ENCODE data around the gene POLR1D. TPM values are rescaled to one million over a fixed set of nuclear protein-coding genes. Genes with fewer than 3 reads are reported as not detected.
"Not testable (repeated sequence)": the region's sequence is repeated elsewhere in the genome, so short reads cannot be mapped to it uniquely, and the experiment has no call there.

The POLR1D gene
- total and polyA plus RNA-seq, 9 donors, result 98.0 to 146 (median 110) TPM

- 84% methylated on average over 6 of the region's 7 CpGs for WGBS (ENCODE audit: insufficient coverage)
- Histone ChIP-seq H3K4me3 (ENCODE audit: low read length) (no peak overlapping the region), H3K9me3 (replicated peaks; ENCODE audit: control insufficient read depth, low read depth, low read length) (no peaks in the 10 kb centered on the region), H3K27ac (ENCODE audit: low read length) (no peak overlapping the region), H3K4me1 (ENCODE audit: control insufficient read depth, insufficient read depth, low read length) (peaks cover 12% of the 10 kb centered on the region), H3K36me3 (ENCODE audit: control insufficient read depth, insufficient read depth, low read length) (peaks cover 13% of the 10 kb centered on the region), H3K27me3 (ENCODE audit: control insufficient read depth, insufficient read depth, low read length) (no peaks in the 10 kb centered on the region)
- DNase-seq, result no peak
Measured at GRCh38 chr13:27622881-27623280, 1.2 kb downstream of the POLR1D start.

- H3K4me1 ChIP-seq (ENCODE audit: control insufficient read depth, insufficient read depth, low read length), result peaks cover 12% of the 10 kb centered on the region
- H3K9me3 ChIP-seq (replicated peaks; ENCODE audit: control insufficient read depth, low read depth, low read length), result no peaks in the 10 kb centered on the region
- DNase-seq, result no peak
- H3K4me3 ChIP-seq (ENCODE audit: low read length), result no peak overlapping the region
- WGBS (ENCODE audit: insufficient coverage), result no CpG with 5 or more reads among the region's 3 CpGs
- no peak overlapping the region for H3K27ac ChIP-seq (ENCODE audit: low read length)
- peaks cover 15% of the 10 kb centered on the region for H3K36me3 ChIP-seq (ENCODE audit: control insufficient read depth, insufficient read depth, low read length)
- no peaks in the 10 kb centered on the region for H3K27me3 ChIP-seq (ENCODE audit: control insufficient read depth, insufficient read depth, low read length)
Measured at GRCh38 chr13:27624071-27624470, 2.4 kb downstream of the POLR1D start.

GRCh38 chr13:27625839-27626238 lies 4.1 kb downstream of the POLR1D start:
- H3K4me3 ChIP-seq (ENCODE audit: low read length), result no peak overlapping the region
- H3K9me3 ChIP-seq (replicated peaks; ENCODE audit: control insufficient read depth, low read depth, low read length), result no peaks in the 10 kb centered on the region
- 88% methylated on average over 1 of the region's 2 CpGs for WGBS (ENCODE audit: insufficient coverage)
- peaks cover 15% of the 10 kb centered on the region for H3K36me3 ChIP-seq (ENCODE audit: control insufficient read depth, insufficient read depth, low read length)
- H3K4me1 ChIP-seq (ENCODE audit: control insufficient read depth, insufficient read depth, low read length), result peaks cover 10% of the 10 kb centered on the region
- H3K27me3 ChIP-seq (ENCODE audit: control insufficient read depth, insufficient read depth, low read length), result no peaks in the 10 kb centered on the region
- no peak overlapping the region for H3K27ac ChIP-seq (ENCODE audit: low read length)
- no peak for DNase-seq

- Histone ChIP-seq H3K27me3 (ENCODE audit: control insufficient read depth, insufficient read depth, low read length) (no peaks in the 10 kb centered on the region), H3K27ac (ENCODE audit: low read length) (no peak overlapping the region), H3K4me1 (ENCODE audit: control insufficient read depth, insufficient read depth, low read length) (peaks cover 1% of the 10 kb centered on the region), H3K4me3 (ENCODE audit: low read length) (no peak overlapping the region), H3K36me3 (ENCODE audit: control insufficient read depth, insufficient read depth, low read length) (peaks cover 17% of the 10 kb centered on the region), H3K9me3 (replicated peaks; ENCODE audit: control insufficient read depth, low read depth, low read length) (no peaks in the 10 kb centered on the region)
- no peak for DNase-seq
- 88% methylated on average over 2 of the region's 3 CpGs for WGBS (ENCODE audit: insufficient coverage)
Measured at GRCh38 chr13:27627380-27627779, 5.7 kb downstream of the POLR1D start.

- peaks cover 18% of the 10 kb centered on the region for H3K36me3 ChIP-seq (ENCODE audit: control insufficient read depth, insufficient read depth, low read length)
- H3K4me1 ChIP-seq (ENCODE audit: control insufficient read depth, insufficient read depth, low read length), result no peaks in the 10 kb centered on the region
- DNase-seq, result no peak
- no peaks in the 10 kb centered on the region for H3K9me3 ChIP-seq (replicated peaks; ENCODE audit: control insufficient read depth, low read depth, low read length)
- H3K4me3 ChIP-seq (ENCODE audit: low read length), result no peak overlapping the region
- no peak overlapping the region for H3K27ac ChIP-seq (ENCODE audit: low read length)
- 43% methylated on average over 2 of the region's 4 CpGs for WGBS (ENCODE audit: insufficient coverage)
- H3K27me3 ChIP-seq (ENCODE audit: control insufficient read depth, insufficient read depth, low read length), result no peaks in the 10 kb centered on the region
Measured at GRCh38 chr13:27628081-27628480, 6.4 kb downstream of the POLR1D start.

- H3K9me3 ChIP-seq (replicated peaks; ENCODE audit: control insufficient read depth, low read depth, low read length); H3K27ac ChIP-seq (ENCODE audit: low read length); DNase-seq; H3K4me3 ChIP-seq (ENCODE audit: low read length); H3K27me3 ChIP-seq (ENCODE audit: control insufficient read depth, insufficient read depth, low read length); H3K4me1 ChIP-seq (ENCODE audit: control insufficient read depth, insufficient read depth, low read length): not testable (repeated sequence)
- WGBS (ENCODE audit: insufficient coverage), result no CpG with 5 or more reads among the region's 4 CpGs
- peaks cover 15% of the 10 kb centered on the region for H3K36me3 ChIP-seq (ENCODE audit: control insufficient read depth, insufficient read depth, low read length)
Measured at GRCh38 chr13:27628766-27629165, 7.1 kb downstream of the POLR1D start.

GRCh38 chr13:27631156-27631555 lies 9.5 kb downstream of the POLR1D start:
- Histone ChIP-seq H3K4me1 (ENCODE audit: control insufficient read depth, insufficient read depth, low read length) (no peaks in the 10 kb centered on the region), H3K27ac (ENCODE audit: low read length) (no peak overlapping the region), H3K27me3 (ENCODE audit: control insufficient read depth, insufficient read depth, low read length) (no peaks in the 10 kb centered on the region), H3K36me3 (ENCODE audit: control insufficient read depth, insufficient read depth, low read length) (peaks cover 11% of the 10 kb centered on the region), H3K4me3 (ENCODE audit: low read length) (no peak overlapping the region), H3K9me3 (replicated peaks; ENCODE audit: control insufficient read depth, low read depth, low read length) (no peaks in the 10 kb centered on the region)
- WGBS (ENCODE audit: insufficient coverage), result 86% methylated on average over 1 of the region's 4 CpGs
- DNase-seq, result no peak

GRCh38 chr13:27631665-27632064 lies 10.0 kb downstream of the POLR1D start:
- Histone ChIP-seq H3K27me3 (ENCODE audit: control insufficient read depth, insufficient read depth, low read length) (no peaks in the 10 kb centered on the region), H3K9me3 (replicated peaks; ENCODE audit: control insufficient read depth, low read depth, low read length) (no peaks in the 10 kb centered on the region), H3K4me3 (ENCODE audit: low read length) (no peak overlapping the region), H3K36me3 (ENCODE audit: control insufficient read depth, insufficient read depth, low read length) (peaks cover 11% of the 10 kb centered on the region), H3K4me1 (ENCODE audit: control insufficient read depth, insufficient read depth, low read length) (no peaks in the 10 kb centered on the region), H3K27ac (ENCODE audit: low read length) (no peak overlapping the region)
- no peak for DNase-seq
- WGBS (ENCODE audit: insufficient coverage), result no CpG with 5 or more reads among the region's 2 CpGs

- no peaks in the 10 kb centered on the region for H3K27me3 ChIP-seq (ENCODE audit: control insufficient read depth, insufficient read depth, low read length)
- H3K27ac ChIP-seq (ENCODE audit: low read length), result no peak overlapping the region
- peaks cover 11% of the 10 kb centered on the region for H3K36me3 ChIP-seq (ENCODE audit: control insufficient read depth, insufficient read depth, low read length)
- H3K9me3 ChIP-seq (replicated peaks; ENCODE audit: control insufficient read depth, low read depth, low read length), result no peaks in the 10 kb centered on the region
- H3K4me1 ChIP-seq (ENCODE audit: control insufficient read depth, insufficient read depth, low read length), result no peaks in the 10 kb centered on the region
- no CpG with 5 or more reads among the region's 4 CpGs for WGBS (ENCODE audit: insufficient coverage)
- DNase-seq, result no peak
- H3K4me3 ChIP-seq (ENCODE audit: low read length), result no peak overlapping the region
Measured at GRCh38 chr13:27632214-27632613, 10.5 kb downstream of the POLR1D start.

GRCh38 chr13:27632648-27633047 lies 11.0 kb downstream of the POLR1D start:
- Histone ChIP-seq H3K27ac (ENCODE audit: low read length) (no peak overlapping the region), H3K4me1 (ENCODE audit: control insufficient read depth, insufficient read depth, low read length) (no peaks in the 10 kb centered on the region), H3K4me3 (ENCODE audit: low read length) (no peak overlapping the region), H3K9me3 (replicated peaks; ENCODE audit: control insufficient read depth, low read depth, low read length) (no peaks in the 10 kb centered on the region), H3K27me3 (ENCODE audit: control insufficient read depth, insufficient read depth, low read length) (no peaks in the 10 kb centered on the region), H3K36me3 (ENCODE audit: control insufficient read depth, insufficient read depth, low read length) (peaks cover 11% of the 10 kb centered on the region)
- no peak for DNase-seq
- WGBS (ENCODE audit: insufficient coverage), result 100% methylated on average over 1 of the region's 1 CpG

- peaks cover 9% of the 10 kb centered on the region for H3K36me3 ChIP-seq (ENCODE audit: control insufficient read depth, insufficient read depth, low read length)
- H3K9me3 ChIP-seq (replicated peaks; ENCODE audit: control insufficient read depth, low read depth, low read length), result no peaks in the 10 kb centered on the region
- no peaks in the 10 kb centered on the region for H3K27me3 ChIP-seq (ENCODE audit: control insufficient read depth, insufficient read depth, low read length)
- WGBS (ENCODE audit: insufficient coverage), result no CpG with 5 or more reads among the region's 2 CpGs
- no peak for DNase-seq
- H3K4me3 ChIP-seq (ENCODE audit: low read length), result no peak overlapping the region
- H3K27ac ChIP-seq (ENCODE audit: low read length), result no peak overlapping the region
- no peaks in the 10 kb centered on the region for H3K4me1 ChIP-seq (ENCODE audit: control insufficient read depth, insufficient read depth, low read length)
Measured at GRCh38 chr13:27634231-27634630, 12.5 kb downstream of the POLR1D start.

All from muscle of leg (tissue), 11 donors.